GM18951 (cell line): ENCODE measurements around the gene CALML3.

Source experiments
- POLR2A ChIP-seq: IDR thresholded peaks from 4 replicates; pipeline ENCODE4 v1.6.1; 2011; ENCODE audit warnings: mild to moderate bottlenecking; ENCODE audit not compliant: insufficient read length, insufficient read depth; ENCODE audit errors: extremely low read depth
- in situ Hi-C: fragments of 300-500 bp; cut with MboI; formaldehyde crosslinking; loops from one replicate; pipeline ENCODE4 v1.12.0; 2022; ENCODE audit warnings: low sequenced_read_pairs, mixed read lengths, inconsistent platforms; ENCODE audit not compliant: unreplicated experiment

The CALML3 gene

GRCh38 chr10:5485290-5485689, 39.5 kb upstream of the CALML3 start:
- TF ChIP-seq POLR2A: no peak
- in situ Hi-C loops: no loop called here

DNA sequence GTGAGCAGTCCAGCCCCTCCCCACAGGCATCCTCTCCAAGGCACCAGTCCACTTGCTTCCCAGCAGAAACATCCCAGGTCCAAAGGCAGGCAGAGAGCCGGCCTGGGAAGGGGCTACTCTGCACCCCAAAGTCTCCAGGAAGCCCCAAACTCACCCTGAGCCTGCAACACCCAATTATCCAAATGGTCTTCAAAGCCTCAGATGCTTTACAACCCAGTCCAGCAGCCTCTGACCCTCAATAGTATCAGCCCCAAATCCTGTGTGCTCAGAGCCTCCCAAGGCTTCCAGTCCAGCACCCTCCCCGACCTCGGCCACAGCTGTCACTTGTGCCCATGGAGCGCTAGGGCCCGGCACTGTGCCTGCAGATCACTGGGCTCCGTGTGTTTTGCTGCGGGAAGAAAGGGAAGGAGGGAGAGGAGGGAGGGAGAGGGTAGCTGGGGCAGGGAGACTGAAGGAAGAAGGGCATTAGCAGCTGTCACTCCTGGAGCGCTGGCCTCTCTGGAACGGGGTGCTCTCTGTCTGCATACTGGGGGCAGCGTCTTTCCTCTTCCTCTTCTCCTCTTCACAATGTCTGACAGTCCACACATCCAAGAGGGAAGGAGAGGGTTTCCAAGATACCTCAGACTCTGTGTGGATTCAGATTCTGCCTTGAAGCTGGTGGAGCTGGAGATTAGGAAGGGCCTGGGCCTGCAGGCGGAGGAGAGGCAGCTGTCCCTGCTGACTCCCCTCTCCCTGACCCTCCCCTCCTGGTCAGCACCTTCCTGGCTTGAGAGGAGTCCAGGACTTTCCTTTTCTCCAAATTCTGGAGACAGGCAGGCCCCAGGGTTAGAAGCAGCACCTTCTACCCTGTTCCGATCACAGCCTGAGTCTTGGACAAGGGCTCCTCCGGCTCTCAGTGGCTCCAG, 38.6 kb upstream of the CALML3 start:
- in situ Hi-C loops: no loop called here
- no peak for TF ChIP-seq POLR2A

- no peak for TF ChIP-seq POLR2A
- in situ Hi-C loops: no loop called here
Measured at GRCh38 chr10:5486853-5487235, 37.9 kb upstream of the CALML3 start.

DNA sequence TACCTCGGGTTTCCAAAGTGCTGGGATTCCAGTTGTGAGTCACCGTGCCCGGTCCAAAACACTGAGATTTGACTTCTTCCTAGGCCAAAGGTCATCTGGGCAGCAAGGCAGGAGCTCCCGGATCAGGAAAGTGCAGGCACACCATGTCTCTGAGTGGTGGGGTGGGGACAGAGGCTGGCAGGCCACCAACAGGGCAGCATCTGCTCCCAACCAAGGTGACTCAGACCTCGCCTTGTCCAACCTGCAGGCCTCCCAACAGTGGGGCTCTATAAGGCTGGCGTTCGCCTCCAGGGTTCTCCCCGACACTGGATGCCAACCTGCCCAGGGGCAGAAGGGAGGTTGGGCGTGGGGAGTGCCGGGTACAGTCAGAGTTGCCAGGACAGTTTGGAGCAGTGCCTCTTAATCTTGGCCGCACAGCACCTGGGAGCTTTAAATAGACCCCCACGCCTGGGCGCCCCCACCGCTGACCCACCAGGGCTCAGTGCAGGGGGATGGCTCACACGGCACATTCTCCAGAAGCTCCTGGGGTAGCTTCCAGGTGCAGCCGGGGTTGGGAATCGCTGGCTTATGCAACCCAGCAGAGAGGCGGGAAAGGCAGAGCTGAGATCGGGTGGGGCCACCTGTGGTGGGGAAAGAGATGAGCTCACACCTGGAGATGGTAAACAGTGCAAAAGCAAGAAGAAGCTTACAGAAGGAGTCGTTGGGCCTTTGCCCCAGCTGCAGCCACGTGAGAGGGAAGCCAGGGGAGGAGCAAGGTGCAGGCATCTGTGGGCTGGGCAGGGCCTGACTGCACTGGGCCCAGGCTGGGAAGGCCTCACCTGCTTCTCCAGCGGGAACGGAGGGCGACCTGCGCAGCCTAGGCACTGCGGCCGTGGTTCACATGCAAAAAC, 36.2 kb upstream of the CALML3 start:
- in situ Hi-C loops: no loop called here
- no peak for TF ChIP-seq POLR2A

DNA sequence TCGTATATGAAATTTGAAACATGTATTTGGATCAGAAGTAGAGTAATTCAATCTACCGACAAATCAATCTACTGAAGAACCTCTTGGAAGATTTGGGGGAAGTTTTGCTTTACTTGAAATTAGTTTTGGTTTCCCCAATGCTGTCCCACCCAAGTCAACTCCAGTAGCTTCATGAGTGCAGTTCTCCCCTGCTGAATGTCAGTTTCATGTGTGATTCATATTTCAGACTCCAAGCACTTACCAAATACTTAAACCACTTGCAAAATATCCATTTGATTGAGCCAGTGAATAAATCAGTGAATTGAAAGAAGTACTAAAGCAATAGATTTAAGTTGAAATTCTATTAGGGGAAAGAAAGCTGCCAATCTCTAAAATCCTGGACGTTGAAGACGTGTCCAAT, 34.7 kb upstream of the CALML3 start:
- in situ Hi-C loops: no loop called here
- TF ChIP-seq POLR2A: no peak

GRCh38 chr10:5490698-5491464, 33.9 kb upstream of the CALML3 start:
- in situ Hi-C loops: no loop called here
- TF ChIP-seq POLR2A: no peak

DNA sequence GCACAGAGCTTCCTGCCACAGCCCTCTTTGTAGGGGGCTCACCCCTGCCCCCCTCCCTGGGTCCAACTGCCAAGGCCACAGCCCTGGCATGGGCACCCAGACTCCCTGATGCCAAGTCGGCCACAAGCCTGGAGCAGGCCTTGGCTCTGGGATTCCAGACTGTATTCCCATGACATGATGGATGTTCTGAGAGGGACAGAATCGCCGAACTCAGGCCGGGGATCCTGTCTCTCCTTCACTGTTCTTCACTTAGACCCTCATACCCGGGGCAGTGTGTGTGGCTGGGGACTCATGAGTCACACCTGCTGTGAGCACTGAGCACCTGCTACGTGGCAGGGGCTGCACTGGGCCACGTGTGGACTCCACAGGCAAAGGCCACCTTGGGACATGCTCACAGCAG, 33.3 kb upstream of the CALML3 start:
- in situ Hi-C loops: no loop called here
- TF ChIP-seq POLR2A: no peak

GRCh38 chr10:5492322-5492855, 32.4 kb upstream of the CALML3 start:
- no peak for TF ChIP-seq POLR2A
- in situ Hi-C loops: no loop called here

DNA sequence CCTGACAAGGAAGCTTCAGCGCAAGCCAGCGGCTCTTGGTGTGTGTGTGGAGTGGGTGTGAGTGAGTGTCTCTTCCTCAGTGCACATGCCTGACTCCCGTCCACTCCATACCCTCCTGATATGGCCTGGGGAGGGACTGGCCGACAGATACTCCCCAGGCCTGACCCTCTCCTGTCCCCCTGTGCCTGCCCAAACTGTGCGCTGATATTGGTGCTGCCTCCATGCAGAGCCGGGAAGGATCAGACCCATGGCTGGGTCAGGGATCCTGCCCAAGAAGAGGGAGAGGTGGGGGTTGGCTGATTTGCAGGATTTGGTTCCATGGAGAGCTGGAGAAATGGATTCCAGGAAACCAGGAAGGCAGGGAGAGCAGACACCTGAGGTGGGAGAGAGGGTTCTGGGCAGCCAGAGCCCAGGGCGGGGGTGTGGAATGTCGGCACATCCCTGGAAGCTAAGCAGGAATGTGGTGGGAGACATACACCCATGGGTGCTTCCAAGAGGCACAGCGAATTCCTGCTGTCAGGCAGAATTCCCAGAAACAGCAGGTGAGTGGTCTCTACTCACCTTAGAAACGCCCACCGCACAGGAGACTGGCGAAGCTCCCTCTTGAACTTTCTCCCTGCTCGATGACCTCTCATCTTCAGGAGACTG, 31.7 kb upstream of the CALML3 start:
- TF ChIP-seq POLR2A: no peak
- in situ Hi-C loops: no loop called here

DNA sequence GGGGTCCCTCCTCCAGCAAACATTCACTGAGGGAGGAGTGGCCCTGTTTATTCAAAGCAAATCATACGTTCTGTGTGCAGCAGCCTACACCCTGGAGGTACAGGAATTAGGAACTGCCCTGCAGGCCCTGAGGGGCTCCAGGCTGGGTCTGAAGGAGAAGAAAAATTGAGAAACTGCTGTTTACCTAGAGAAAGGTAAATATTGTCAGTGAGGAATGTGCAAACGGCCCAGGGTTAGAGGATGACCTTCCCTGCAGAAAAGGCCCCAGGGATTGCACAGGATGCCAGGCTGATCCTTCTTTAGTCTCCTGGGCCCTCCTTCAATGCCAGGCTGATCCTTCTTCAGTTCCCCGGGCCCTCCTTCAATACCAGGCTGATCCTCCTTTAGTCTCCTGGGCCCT, 31.1 kb upstream of the CALML3 start:
- TF ChIP-seq POLR2A: no peak
- in situ Hi-C loops: no loop called here

- TF ChIP-seq POLR2A: no peak
- in situ Hi-C loops: no loop called here
Measured at GRCh38 chr10:5494611-5495010, 30.1 kb upstream of the CALML3 start.
